Uterus (tissue), 4 donors: ENCODE results near the gene RSPH6A. TPM values are rescaled to one million over a fixed set of nuclear protein-coding genes. Genes with fewer than 3 reads are reported as not detected.

Experiments used
- DNase-seq, 2 donors: peaks; one replicate each; pipeline ENCODE4 v3.0.0-alpha.2; 2019 to 2020
- H3K27ac ChIP-seq, 2 donors: fragments of 200-600 bp; sonication (generic); 1 replicate in 1 of 2; 2 replicates in 1 of 2; pipeline ENCODE4 v1.5.1; 2016 to 2018
- H3K27me3 ChIP-seq, 2 donors: fragments of 200-600 bp; sonication (generic); one replicate each; pipeline ENCODE4 v1.5.1; 2018 to 2019; ENCODE audit warnings: control low read depth in 1 of 2
- H3K36me3 ChIP-seq, 2 donors: fragments of 200-600 bp; sonication (generic); one replicate each; pipeline ENCODE4 v1.5.1; 2019; ENCODE audit warnings: control low read depth in 1 of 2
- H3K4me1 ChIP-seq, 2 donors: fragments of 200-600 bp; sonication (generic); one replicate each; pipeline ENCODE4 v1.5.1; 2018 to 2019; ENCODE audit warnings: control low read depth in 1 of 2
- H3K4me3 ChIP-seq, 2 donors: fragments of 200-600 bp; sonication (generic); 1 replicate in 1 of 2; 2 replicates in 1 of 2; pipeline ENCODE4 v1.5.1; 2018 to 2019; ENCODE audit warnings: mild to moderate bottlenecking in 1 of 2
- H3K9me3 ChIP-seq, 2 donors: fragments of 200-600 bp; sonication (generic); one replicate each; pipeline ENCODE4 v1.5.1; 2019; ENCODE audit warnings: control low read depth in 1 of 2
- POLR2A ChIP-seq, 2 donors: fragments of 450-650 bp; IDR thresholded peaks; one replicate each; pipeline ENCODE4 v1.6.1; 2016; ENCODE audit warnings: antibody characterized with exemption in 2 of 2, mild to moderate bottlenecking in 1 of 2, moderate library complexity in 1 of 2
- intact Hi-C: fragments of 100-400 bp; cut with DNase I; formaldehyde crosslinking; loops from one replicate; pipeline ENCODE4 v1.15.1; 2023; ENCODE audit warnings: low total_unique reads
- total RNA-seq, 4 donors: library from RNA; depleted of rRNA in 3 of 4; stranded (reverse); fragments of >200 nt in 3 of 4; gene quantifications; one replicate each; pipeline versions ENCODE4 v1.1.0 to v1.2.4, GENCODE V29; 2014 to 2023
- TF ChIP-seq, protein P1 (sequence below), 4 experiments: fragments of 200-600 bp in 2 of 4; fragments of 450-650 bp in 2 of 4; sonication (generic) in 2 of 4; IDR thresholded peaks; one replicate each; pipeline ENCODE4 v1.5.1; 2016 to 2019; ENCODE audit warnings: antibody characterized with exemption in 4 of 4, mild to moderate bottlenecking in 2 of 4, moderate library complexity in 1 of 4
- donor health status: DM: yes; HTN: yes; CAD: no.

RSPH6A gene
- total RNA-seq, 4 donors from 2014 or later: 0.14 to 0.40 TPM; not detected in 2

DNA sequence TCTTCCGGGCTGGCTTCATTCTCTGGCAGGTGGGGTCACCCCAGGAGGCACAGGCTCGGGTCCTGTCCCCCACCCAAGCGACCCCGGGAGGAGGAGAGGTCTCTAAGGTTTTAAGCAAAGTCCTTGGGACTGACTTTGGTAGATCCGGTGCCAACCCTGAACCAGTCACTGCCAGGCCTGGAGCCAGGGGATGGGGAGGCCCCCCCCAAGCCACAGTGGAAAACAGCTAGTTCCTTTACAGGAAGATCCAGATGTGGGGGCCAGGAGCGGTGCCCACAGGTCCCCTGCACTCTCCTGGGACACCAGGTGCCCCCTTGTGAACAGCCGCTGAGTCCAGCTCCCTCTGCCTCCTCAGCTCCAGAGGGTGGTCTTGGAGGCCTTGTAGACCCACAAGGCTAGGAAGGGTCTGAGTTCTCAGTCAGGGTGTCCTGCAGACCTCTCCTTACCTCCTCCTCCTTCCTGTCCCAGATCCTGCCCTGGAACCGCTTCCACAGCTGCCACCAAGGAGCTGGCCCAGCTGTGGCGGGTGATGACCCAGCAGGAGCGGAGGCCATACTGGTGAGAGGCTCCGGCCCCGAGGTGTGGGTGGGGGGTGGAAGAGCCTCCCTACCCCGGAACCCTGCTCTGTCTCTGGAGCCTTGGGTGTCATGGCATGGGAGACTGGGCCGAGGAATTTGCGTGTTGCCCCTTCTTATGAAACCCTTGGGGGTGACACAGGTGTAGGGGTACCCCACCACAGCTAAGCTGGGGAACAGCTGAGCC, 52.1 kb downstream of the RSPH6A start:
- TF ChIP-seq, protein P1, sequence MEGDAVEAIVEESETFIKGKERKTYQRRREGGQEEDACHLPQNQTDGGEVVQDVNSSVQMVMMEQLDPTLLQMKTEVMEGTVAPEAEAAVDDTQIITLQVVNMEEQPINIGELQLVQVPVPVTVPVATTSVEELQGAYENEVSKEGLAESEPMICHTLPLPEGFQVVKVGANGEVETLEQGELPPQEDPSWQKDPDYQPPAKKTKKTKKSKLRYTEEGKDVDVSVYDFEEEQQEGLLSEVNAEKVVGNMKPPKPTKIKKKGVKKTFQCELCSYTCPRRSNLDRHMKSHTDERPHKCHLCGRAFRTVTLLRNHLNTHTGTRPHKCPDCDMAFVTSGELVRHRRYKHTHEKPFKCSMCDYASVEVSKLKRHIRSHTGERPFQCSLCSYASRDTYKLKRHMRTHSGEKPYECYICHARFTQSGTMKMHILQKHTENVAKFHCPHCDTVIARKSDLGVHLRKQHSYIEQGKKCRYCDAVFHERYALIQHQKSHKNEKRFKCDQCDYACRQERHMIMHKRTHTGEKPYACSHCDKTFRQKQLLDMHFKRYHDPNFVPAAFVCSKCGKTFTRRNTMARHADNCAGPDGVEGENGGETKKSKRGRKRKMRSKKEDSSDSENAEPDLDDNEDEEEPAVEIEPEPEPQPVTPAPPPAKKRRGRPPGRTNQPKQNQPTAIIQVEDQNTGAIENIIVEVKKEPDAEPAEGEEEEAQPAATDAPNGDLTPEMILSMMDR (IDR thresholded peaks at IDR 0.05): no peak
- TF ChIP-seq POLR2A (IDR thresholded peaks at IDR 0.05): no peak
- no peaks in the 10 kb centered on the region for H3K9me3 ChIP-seq
- no peaks in the 10 kb centered on the region for H3K36me3 ChIP-seq
- intact Hi-C loops: no loop called here
- no peaks in the 10 kb centered on the region for H3K27me3 ChIP-seq
- no peak overlapping the region for H3K4me3 ChIP-seq
- peak in 1 of 2 donors; percentile 21 for DNase-seq
- H3K27ac ChIP-seq: peak overlapping the region; percentile 90 to 92
- H3K4me1 ChIP-seq: peaks cover 12 to 37% of the 10 kb centered on the region in 2 donors

DNA sequence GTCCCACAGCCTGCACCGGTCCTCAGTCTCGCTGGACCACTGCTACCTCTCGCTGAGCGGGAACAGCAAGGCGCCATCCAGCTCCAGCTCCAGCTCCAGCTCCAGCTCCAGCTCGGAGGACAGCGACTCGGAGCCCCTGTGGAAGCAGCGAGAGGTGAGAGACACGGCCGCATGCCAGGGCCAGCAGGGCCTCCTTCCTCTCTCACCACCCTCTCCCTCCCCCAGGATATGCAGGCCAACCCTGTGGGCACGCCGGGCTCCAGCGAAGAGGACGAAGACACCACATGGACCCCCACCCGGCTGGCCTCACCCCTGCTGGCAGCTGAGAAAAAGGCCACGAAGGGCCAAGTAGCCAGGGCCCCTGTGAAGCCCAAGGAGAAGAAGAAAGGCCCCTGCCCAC, 53.4 kb downstream of the RSPH6A start:
- Histone ChIP-seq H3K27me3 (no peaks in the 10 kb centered on the region), H3K4me3 (no peak overlapping the region), H3K36me3 (no peaks in the 10 kb centered on the region), H3K27ac (no peak overlapping the region), H3K4me1 (peaks cover 12 to 33% of the 10 kb centered on the region in 2 donors), H3K9me3 (no peaks in the 10 kb centered on the region)
- intact Hi-C loops: no loop called here
- DNase-seq: no peak
- TF ChIP-seq, protein P1 (IDR thresholded peaks at IDR 0.05): no peak
- no peak for TF ChIP-seq POLR2A (IDR thresholded peaks at IDR 0.05)

DNA sequence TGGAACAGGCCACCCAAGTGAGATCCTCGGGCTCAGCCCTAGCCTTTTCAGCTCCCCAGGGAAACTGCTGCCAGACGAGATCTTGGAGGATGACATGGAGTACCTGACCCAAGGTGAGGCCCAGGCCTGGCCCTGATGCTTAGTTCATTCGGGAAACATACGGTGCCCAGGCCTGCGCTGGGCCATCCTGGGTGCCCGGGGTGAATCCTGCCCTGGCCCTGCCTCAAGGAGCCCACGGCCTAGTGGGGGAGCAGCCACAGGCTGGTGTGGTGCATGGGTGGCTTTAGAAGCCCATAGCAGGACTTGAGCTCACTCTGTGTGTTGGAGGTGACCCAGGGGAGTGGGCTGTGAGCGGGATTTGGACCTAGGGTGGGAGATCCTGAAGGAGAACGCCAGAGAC, 56.2 kb downstream of the RSPH6A start:
- no peak for DNase-seq
- peaks cover 6% of the 10 kb centered on the region in 2 donors for H3K4me1 ChIP-seq
- H3K4me3 ChIP-seq: no peak overlapping the region
- H3K27me3 ChIP-seq: no peaks in the 10 kb centered on the region
- H3K9me3 ChIP-seq: no peaks in the 10 kb centered on the region
- no peaks in the 10 kb centered on the region for H3K36me3 ChIP-seq
- H3K27ac ChIP-seq: no peak overlapping the region
- intact Hi-C loops: no loop called here
- TF ChIP-seq, protein P1 (IDR thresholded peaks at IDR 0.05): no peak
- TF ChIP-seq POLR2A (IDR thresholded peaks at IDR 0.05): no peak

DNA sequence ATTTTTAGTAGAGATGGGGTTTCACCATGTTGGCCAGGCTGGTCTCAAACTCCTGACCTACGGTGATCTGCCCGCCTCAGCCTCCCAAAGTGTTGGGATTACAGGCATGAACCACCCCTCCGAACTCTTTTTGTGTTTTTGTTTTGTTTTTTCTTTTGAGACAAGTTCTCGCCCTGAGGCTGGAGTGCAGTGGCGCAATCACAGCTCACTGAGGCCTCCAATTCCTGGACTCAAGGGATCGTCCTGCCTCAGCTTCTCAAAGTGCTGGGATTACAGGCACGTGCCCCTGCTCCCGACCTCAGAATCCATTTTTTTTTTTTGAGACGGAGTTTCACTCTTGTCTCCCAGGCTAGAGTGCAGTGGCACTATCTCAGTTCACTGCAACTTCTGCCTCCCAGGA, 57.4 kb downstream of the RSPH6A start:
- Histone ChIP-seq H3K4me1 (no peaks in the 10 kb centered on the region), H3K27me3 (no peaks in the 10 kb centered on the region), H3K4me3 (no peak overlapping the region), H3K36me3 (no peaks in the 10 kb centered on the region), H3K9me3 (no peaks in the 10 kb centered on the region), H3K27ac (no peak overlapping the region)
- no peak for TF ChIP-seq POLR2A (IDR thresholded peaks at IDR 0.05)
- TF ChIP-seq, protein P1 (IDR thresholded peaks at IDR 0.05): no peak
- intact Hi-C loops: no loop called here
- no peak for DNase-seq

DNA sequence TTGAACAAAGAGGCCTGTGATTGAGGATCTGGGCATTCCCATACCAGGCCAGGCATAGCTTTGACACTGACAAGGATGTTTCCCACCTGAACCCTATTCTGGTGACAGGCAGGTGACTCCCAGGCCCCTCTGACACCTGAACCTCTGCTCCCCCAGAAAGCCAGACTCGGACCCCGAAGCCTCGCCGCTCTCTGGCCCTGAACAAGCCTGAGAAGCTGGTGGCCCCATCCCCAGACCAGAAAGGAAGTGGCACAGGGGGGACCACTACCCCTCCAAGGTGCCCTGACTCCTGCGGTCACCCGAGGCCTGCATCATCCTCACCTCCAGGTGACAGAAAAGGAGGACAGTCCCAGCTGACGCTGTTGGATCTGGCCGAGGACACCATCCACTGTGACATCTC, 60.8 kb downstream of the RSPH6A start:
- TF ChIP-seq POLR2A (IDR thresholded peaks at IDR 0.05): no peak
- TF ChIP-seq, protein P1 (IDR thresholded peaks at IDR 0.05): no peak
- Histone ChIP-seq H3K27me3 (no peaks in the 10 kb centered on the region), H3K36me3 (no peaks in the 10 kb centered on the region), H3K4me3 (no peak overlapping the region), H3K4me1 (no peaks in the 10 kb centered on the region), H3K27ac (no peak overlapping the region), H3K9me3 (no peaks in the 10 kb centered on the region)
- no peak for DNase-seq
- intact Hi-C loops: no loop called here
